HG02623 (cell line): Measurements from ENCODE around the gene SLC1A2.

Source experiments
- ATAC-seq: cut with Tn5 transposase; IDR thresholded peaks from one replicate; pipeline ENCODE4 v1.9.1; 2021; ENCODE audit warnings: moderate library complexity; ENCODE audit not compliant: unreplicated experiment

The SLC1A2 gene

GRCh38 chr11:35377262-35377661 is 42.1 kb downstream of the SLC1A2 start:
- no peak for ATAC-seq

GRCh38 chr11:35376613-35377012 is 42.7 kb downstream of the SLC1A2 start:
- ATAC-seq, result no peak

GRCh38 chr11:35376118-35376510 is 43.2 kb downstream of the SLC1A2 start:
- no peak for ATAC-seq

- ATAC-seq, result no peak
Measured at GRCh38 chr11:35375332-35376117, 43.8 kb downstream of the SLC1A2 start.

- ATAC-seq, result no peak
Measured at GRCh38 chr11:35373284-35373933, 45.9 kb downstream of the SLC1A2 start.

GRCh38 chr11:35372565-35373283 is 46.6 kb downstream of the SLC1A2 start:
- ATAC-seq, result no peak

- ATAC-seq, result no peak
Measured at GRCh38 chr11:35367491-35367890, 51.9 kb downstream of the SLC1A2 start.

GRCh38 chr11:35366798-35367197 is 52.6 kb downstream of the SLC1A2 start:
- ATAC-seq, result no peak

GRCh38 chr11:35365961-35366360 is 53.4 kb downstream of the SLC1A2 start:
- no peak for ATAC-seq

GRCh38 chr11:35365395-35365794 is 54.0 kb downstream of the SLC1A2 start:
- ATAC-seq, result no peak

- ATAC-seq, result no peak
Measured at GRCh38 chr11:35363854-35364780, 55.2 kb downstream of the SLC1A2 start.

- ATAC-seq, result no peak
Measured at GRCh38 chr11:35363246-35363801, 56.0 kb downstream of the SLC1A2 start.

GRCh38 chr11:35362521-35362980 is 56.8 kb downstream of the SLC1A2 start:
- ATAC-seq, result no peak

GRCh38 chr11:35360055-35360530 is 59.3 kb downstream of the SLC1A2 start:
- no peak for ATAC-seq

GRCh38 chr11:35359321-35360054 is 59.9 kb downstream of the SLC1A2 start:
- no peak for ATAC-seq

GRCh38 chr11:35358391-35358790 is 61.0 kb downstream of the SLC1A2 start:
- ATAC-seq, result no peak

- ATAC-seq, result no peak
Measured at GRCh38 chr11:35357923-35358322, 61.4 kb downstream of the SLC1A2 start.

GRCh38 chr11:35355102-35355749 is 64.1 kb downstream of the SLC1A2 start:
- ATAC-seq, result no peak

- ATAC-seq, result no peak
Measured at GRCh38 chr11:35354644-35355043, 64.7 kb downstream of the SLC1A2 start.
